SK-N-MC (cell line): ENCODE measurements around the gene ENAM.

Experiments
- EZH2 ChIP-seq: fragments of 200-600 bp; sonication (generic); IDR thresholded peaks from one replicate; pipeline ENCODE4 v1.6.1; 2017; ENCODE audit warnings: antibody characterized with exemption
- POLR2AphosphoS5 ChIP-seq: IDR thresholded peaks from 2 replicates; pipeline ENCODE4 v1.6.1; 2012; ENCODE audit warnings: mild to moderate bottlenecking, low read depth, low read length, borderline replicate concordance

DNA sequence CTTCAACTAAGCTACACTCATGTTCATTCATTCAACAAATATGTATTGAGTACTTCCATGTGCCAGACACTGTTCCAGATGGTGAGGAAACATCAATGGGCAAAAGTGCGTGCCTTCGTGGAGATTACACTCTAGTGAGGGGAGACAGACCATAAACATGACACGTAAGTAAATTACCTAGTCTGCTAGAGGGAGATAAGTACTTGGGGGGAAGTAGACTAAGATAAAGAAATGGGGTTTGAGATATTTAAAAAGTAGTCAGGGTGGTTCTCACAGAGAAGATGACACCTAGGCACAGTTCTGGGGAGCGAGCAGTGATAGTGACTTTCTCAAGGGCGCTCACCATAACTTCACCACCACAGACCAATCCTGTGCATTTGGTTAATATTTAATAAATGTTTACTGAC is 26.1 kb downstream of the ENAM start:
- TF ChIP-seq POLR2AphosphoS5: no peak
- TF ChIP-seq EZH2: no peak
